A549 (cell line): Measurements from ENCODE around the gene PCDH8. TPM values are rescaled to one million over a fixed set of nuclear protein-coding genes. Genes with fewer than 3 reads are reported as not detected.

Source experiments
- ATAC-seq, 2 experiments: fragments of 200-7000 bp in 1 of 2; fragments of >200 bp in 1 of 2; cut with Nextera tagmentation in 1 of 2; cut with Tn5 transposase in 1 of 2; 3 replicates each; pipeline versions ENCODE4 v1.8.0 to v1.9.1; 2018 to 2020; ENCODE audit warnings: mild to moderate bottlenecking in 1 of 2, moderate library complexity in 1 of 2
- CTCF ChIA-PET: fragments of 300-600 bp; sonication (Branson Sonifier 250); formaldehyde crosslinking; extraction: SDS; loops from one replicate; lab custom pipeline; 2021; ENCODE audit warnings: antibody characterized with exemption, inconsistent platforms; lab: Yijun Ruan, JAX
- POLR2A ChIA-PET: fragments of 350-600 bp; formaldehyde crosslinking; extraction: SDS; loops from one replicate; lab custom pipeline; 2021; ENCODE audit warnings: antibody characterized with exemption, inconsistent platforms; lab: Yijun Ruan, JAX
- DNase-seq, 2 experiments: peaks; one replicate each; pipeline versions ENCODE4 v3.0.0 to v3.0.0-alpha.2; 2011 to 2016; ENCODE audit warnings: low read depth in 1 of 2, low spot score in 1 of 2
- FAIRE-seq: peaks from 2 replicates; lab custom pipeline; 2011; peaks lifted over from hg19 to GRCh38; lab: Jason Lieb, UNC
- H3K27ac ChIP-seq, 2 experiments: fragments of >200 bp; sonication (Bioruptor Twin); formaldehyde crosslinking; 3 replicates each; pipeline ENCODE4 v1.5.1; 2016 to 2017
- H3K4me1 ChIP-seq: fragments of >200 bp; sonication (Bioruptor Twin); formaldehyde crosslinking; 3 replicates; pipeline ENCODE4 v1.6.1; 2016
- H3K4me2 ChIP-seq: fragments of >200 bp; sonication (Bioruptor Twin); formaldehyde crosslinking; 3 replicates; pipeline ENCODE4 v1.6.1; 2016
- H3K4me3 ChIP-seq: fragments of >200 bp; sonication (Bioruptor Twin); formaldehyde crosslinking; 3 replicates; pipeline ENCODE4 v1.5.1; 2016
- H3K9me3 ChIP-seq: fragments of >200 bp; sonication (Bioruptor Twin); formaldehyde crosslinking; 3 replicates; pipeline ENCODE4 v1.6.1; 2016
- ESRRA ChIP-seq: fragments of 150-350 bp; IDR thresholded peaks from 2 replicates; pipeline ENCODE4 v1.6.1; 2014; ENCODE audit warnings: mild to moderate bottlenecking, low read length, borderline replicate concordance
- KDM1A ChIP-seq: fragments of 200-600 bp; sonication (generic); IDR thresholded peaks from 2 replicates; pipeline ENCODE4 v1.6.1; 2016; ENCODE audit warnings: low read depth, mild to moderate bottlenecking
- KDM5A ChIP-seq: fragments of 200-600 bp; sonication (generic); IDR thresholded peaks from 2 replicates; pipeline ENCODE4 v1.6.1; 2016; ENCODE audit warnings: antibody characterized with exemption, mild to moderate bottlenecking
- MAZ ChIP-seq: fragments of 150-350 bp; IDR thresholded peaks from 2 replicates; pipeline ENCODE4 v1.6.1; 2014; ENCODE audit warnings: antibody characterized with exemption, low read depth, low read length, borderline replicate concordance
- NR3C1 ChIP-seq: fragments of >200 bp; sonication (Bioruptor Twin); formaldehyde crosslinking; IDR thresholded peaks from 3 replicates; pipeline ENCODE4 v1.6.1; 2017
- POLR2A ChIP-seq: IDR thresholded peaks from 2 replicates; pipeline ENCODE4 v1.6.1; 2012; ENCODE audit warnings: mild to moderate bottlenecking, low read length
- RCOR1 ChIP-seq: fragments of 150-350 bp; IDR thresholded peaks from 2 replicates; pipeline ENCODE4 v1.6.1; 2014; ENCODE audit warnings: antibody characterized with exemption, low read length, low read depth
- ZNF302 ChIP-seq: fragments of 250-450 bp; sonication (Bioruptor Pico); IDR thresholded peaks from 2 replicates; pipeline ENCODE4 v1.9.0; 2021; ENCODE audit warnings: inconsistent platforms, mild to moderate bottlenecking, moderate library complexity
- WGBS: methylation state at CpG from one replicate; pipeline ENCODE4 v1.1.6; 2017; ENCODE audit errors: missing lambda C conversion rate; 5-methylcytosine and 5-hydroxymethylcytosine counted together
- polyA plus RNA-seq, 4 experiments: library from polyadenylated mRNA; depleted of rRNA in 3 of 4; stranded (reverse); fragments of >200 nt; fragmentation: RNase III in 1 of 4; extraction: RNeasy Plus Mini Kit Qiagen cat#74134 plus additional on column Dnase treatment in 1 of 4; gene quantifications; 2 replicates in 3 of 4; 3 replicates in 1 of 4; pipeline ENCODE4 v1.2.3, GENCODE V29; 2011 to 2017
- TF ChIP-seq, protein P1 (sequence below): fragments of 200-600 bp; sonication (generic); IDR thresholded peaks from 2 replicates; pipeline ENCODE4 v1.6.1; 2016; ENCODE audit warnings: antibody characterized with exemption, mild to moderate bottlenecking, moderate library complexity
- TF ChIP-seq, protein P2 (sequence below): fragments of >200 bp; sonication (Bioruptor Twin); formaldehyde crosslinking; IDR thresholded peaks from 2 replicates; pipeline ENCODE4 v1.6.1; 2016
- TF ChIP-seq, protein P3 (sequence below): fragments of 250-450 bp; sonication (Bioruptor Pico); IDR thresholded peaks from 2 replicates; pipeline ENCODE4 v1.5.0; 2021; ENCODE audit warnings: mild to moderate bottlenecking, moderate library complexity, borderline replicate concordance

The PCDH8 gene
- polyA plus RNA-seq, 2 of the 4 experiments (the other 2 are of a cell fraction), result not detected

DNA sequence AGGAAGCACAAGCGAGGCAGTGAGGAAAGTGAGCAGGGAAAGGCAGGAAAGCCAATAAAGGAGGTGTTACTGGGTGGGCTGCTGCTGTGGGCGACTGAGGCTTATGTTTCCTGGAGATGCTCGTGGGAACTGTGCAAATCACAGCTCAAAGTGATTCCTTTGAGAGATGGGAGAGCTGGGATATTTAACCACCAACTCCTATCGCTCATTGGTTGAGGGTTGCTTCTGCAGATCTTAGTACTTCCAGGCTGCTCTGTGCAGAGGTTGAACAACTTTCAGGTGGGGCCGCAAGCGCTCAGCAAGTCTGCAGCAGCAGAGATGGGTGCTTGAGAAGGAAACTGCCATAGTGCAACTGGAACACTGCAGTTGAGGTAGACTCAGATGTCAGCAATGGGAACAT, 8.4 kb downstream of the PCDH8 start (continued):
- TF ChIP-seq, protein P1, sequence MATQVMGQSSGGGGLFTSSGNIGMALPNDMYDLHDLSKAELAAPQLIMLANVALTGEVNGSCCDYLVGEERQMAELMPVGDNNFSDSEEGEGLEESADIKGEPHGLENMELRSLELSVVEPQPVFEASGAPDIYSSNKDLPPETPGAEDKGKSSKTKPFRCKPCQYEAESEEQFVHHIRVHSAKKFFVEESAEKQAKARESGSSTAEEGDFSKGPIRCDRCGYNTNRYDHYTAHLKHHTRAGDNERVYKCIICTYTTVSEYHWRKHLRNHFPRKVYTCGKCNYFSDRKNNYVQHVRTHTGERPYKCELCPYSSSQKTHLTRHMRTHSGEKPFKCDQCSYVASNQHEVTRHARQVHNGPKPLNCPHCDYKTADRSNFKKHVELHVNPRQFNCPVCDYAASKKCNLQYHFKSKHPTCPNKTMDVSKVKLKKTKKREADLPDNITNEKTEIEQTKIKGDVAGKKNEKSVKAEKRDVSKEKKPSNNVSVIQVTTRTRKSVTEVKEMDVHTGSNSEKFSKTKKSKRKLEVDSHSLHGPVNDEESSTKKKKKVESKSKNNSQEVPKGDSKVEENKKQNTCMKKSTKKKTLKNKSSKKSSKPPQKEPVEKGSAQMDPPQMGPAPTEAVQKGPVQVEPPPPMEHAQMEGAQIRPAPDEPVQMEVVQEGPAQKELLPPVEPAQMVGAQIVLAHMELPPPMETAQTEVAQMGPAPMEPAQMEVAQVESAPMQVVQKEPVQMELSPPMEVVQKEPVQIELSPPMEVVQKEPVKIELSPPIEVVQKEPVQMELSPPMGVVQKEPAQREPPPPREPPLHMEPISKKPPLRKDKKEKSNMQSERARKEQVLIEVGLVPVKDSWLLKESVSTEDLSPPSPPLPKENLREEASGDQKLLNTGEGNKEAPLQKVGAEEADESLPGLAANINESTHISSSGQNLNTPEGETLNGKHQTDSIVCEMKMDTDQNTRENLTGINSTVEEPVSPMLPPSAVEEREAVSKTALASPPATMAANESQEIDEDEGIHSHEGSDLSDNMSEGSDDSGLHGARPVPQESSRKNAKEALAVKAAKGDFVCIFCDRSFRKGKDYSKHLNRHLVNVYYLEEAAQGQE, result no peak
- TF ChIP-seq NR3C1 (no peak), KDM5A (no peak)
- TF ChIP-seq, all 56 proteins: peak for 0

DNA sequence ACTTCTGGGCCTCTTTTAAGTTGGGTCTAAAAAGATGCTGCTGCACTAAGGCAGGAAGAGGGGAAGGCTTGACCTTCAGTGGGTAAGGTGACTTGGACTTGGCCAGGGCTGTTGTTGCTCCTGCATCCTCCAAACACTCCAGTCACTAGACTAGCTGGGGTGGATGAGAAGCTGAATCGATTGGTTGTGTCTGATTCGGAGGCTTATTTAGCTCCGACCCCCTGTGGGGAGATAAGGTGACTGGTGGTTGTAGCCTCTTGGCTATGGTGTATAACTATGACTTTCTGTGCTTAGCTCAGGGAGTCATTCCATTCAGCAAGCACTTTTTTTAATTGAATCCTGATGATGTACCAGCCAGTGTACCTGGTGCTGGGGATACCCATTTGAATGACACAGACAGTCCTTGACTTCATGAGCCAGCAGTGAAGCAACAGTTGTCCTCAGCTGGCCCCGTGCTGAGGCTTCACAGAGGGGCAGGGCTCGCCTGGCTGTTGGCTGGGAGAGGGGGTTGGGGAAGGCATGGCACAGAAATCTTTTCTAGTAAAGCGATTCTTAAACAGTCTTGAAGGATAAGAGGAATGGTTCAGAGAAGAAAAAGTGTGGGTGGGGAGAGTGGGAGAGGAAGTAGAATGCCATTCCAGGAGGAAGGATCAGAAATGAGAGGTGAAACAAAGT, 9.9 kb downstream of the PCDH8 start:
- WGBS, result 0% methylated on average over 6 of the region's 6 CpGs
- no peak for FAIRE-seq
- TF ChIP-seq KDM1A (no peak), ZNF302 (CRISPR knock-in tag) (no peak), ESRRA (no peak), NR3C1 (no peak)
- DNase-seq, result no peak
- no peak overlapping the region for H3K27ac ChIP-seq
- no peaks in the 10 kb centered on the region for H3K4me1 ChIP-seq
- no peak overlapping the region for H3K4me2 ChIP-seq
- ATAC-seq, result no peak
- POLR2A ChIA-PET, result no interaction called here
- H3K4me3 ChIP-seq, result no peak overlapping the region
- H3K9me3 ChIP-seq, result no peaks in the 10 kb centered on the region
- CTCF ChIA-PET, result no interaction called here

DNA sequence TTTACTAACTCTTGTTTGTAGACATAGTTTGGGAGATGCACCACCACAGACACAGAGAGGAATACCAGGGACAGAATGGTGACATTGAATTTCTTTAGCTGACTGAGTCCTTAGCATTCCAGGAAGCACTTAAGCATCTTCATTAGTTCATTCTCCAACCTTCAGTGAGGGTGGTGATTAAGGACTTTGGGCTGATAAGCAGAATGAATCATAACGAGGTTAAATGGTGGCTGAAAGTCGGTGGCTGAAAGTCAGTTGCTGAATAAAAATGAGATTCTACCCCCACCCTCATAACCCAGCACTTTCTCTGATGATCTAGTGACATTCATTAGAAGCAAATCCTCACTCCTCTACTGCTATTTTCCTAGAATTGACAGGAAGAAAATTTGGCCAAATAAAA, 10.6 kb downstream of the PCDH8 start:
- FAIRE-seq, result no peak
- no peak for DNase-seq
- 0% methylated on average over 2 of the region's 2 CpGs for WGBS
- ChIA-PET POLR2A (no interaction called here), CTCF (no interaction called here)
- H3K4me1 ChIP-seq, result no peaks in the 10 kb centered on the region
- no peak overlapping the region for H3K27ac ChIP-seq
- no peak overlapping the region for H3K4me2 ChIP-seq
- H3K4me3 ChIP-seq, result no peak overlapping the region
- ATAC-seq, result no peak
- TF ChIP-seq, protein P2, sequence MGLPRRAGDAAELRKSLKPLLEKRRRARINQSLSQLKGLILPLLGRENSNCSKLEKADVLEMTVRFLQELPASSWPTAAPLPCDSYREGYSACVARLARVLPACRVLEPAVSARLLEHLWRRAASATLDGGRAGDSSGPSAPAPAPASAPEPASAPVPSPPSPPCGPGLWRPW, result no peak
- no peak for TF ChIP-seq RCOR1
- TF ChIP-seq POLR2A, result no peak
- TF ChIP-seq, protein P3, sequence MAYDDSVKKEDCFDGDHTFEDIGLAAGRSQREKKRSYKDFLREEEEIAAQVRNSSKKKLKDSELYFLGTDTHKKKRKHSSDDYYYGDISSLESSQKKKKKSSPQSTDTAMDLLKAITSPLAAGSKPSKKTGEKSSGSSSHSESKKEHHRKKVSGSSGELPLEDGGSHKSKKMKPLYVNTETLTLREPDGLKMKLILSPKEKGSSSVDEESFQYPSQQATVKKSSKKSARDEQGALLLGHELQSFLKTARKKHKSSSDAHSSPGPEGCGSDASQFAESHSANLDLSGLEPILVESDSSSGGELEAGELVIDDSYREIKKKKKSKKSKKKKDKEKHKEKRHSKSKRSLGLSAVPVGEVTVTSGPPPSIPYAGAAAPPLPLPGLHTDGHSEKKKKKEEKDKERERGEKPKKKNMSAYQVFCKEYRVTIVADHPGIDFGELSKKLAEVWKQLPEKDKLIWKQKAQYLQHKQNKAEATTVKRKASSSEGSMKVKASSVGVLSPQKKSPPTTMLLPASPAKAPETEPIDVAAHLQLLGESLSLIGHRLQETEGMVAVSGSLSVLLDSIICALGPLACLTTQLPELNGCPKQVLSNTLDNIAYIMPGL (CRISPR knock-in tag), result no peak
- TF ChIP-seq, all 56 proteins: peak for 0
- no peaks in the 10 kb centered on the region for H3K9me3 ChIP-seq

DNA sequence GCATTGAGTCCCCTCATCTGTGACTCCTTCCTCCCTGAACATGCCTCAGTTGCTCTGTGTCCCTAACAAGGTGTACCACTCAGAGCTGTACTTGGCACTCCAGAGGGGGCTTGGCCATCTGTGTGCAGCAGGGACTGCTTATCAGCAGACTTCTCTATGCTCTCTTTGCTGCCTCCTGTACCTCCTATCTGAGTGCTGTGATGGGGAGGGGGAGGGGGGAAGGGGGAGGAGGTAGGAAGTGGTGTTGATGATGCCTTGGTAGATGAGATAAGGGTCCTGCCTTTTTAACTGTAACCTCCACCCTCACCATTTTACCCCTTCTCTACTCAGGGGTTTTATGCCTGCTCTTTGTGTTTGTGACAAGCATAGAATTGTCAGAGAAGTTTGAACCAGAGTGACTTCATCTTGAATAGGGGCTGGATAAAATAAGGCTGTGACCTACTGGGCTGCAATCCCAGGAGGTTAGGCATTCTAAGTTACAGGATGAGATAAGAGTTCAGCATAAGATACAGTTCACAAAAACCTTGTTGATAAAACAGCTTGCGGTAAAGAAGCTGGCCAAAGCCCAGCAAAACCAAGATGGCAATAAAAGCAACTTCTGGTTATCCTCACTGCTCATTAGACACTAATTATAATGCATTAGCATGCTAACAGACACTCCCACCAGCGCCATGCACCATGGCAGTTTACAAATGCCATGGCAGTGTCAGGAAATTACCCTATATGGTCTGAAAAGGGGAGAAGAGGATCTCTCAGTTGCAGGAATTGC, 13.2 kb downstream of the PCDH8 start:
- H3K27ac ChIP-seq, result no peak overlapping the region
- CTCF ChIA-PET, result interaction anchor here (1.4 kb wide), 1 partner anchor 26 kb away, joined by 3 read pairs; no protein-coding TSS in a partner anchor
- H3K4me3 ChIP-seq, result no peak overlapping the region
- no peak for ATAC-seq
- H3K4me1 ChIP-seq, result no peaks in the 10 kb centered on the region
- no peak overlapping the region for H3K4me2 ChIP-seq
- POLR2A ChIA-PET, result no interaction called here
- no peaks in the 10 kb centered on the region for H3K9me3 ChIP-seq
- no peak for TF ChIP-seq MAZ
- TF ChIP-seq, all 56 proteins: peak for 0
- 15% methylated on average over 2 of the region's 2 CpGs for WGBS
- no peak for FAIRE-seq
- DNase-seq, result no peak
